ENCODE measurements around the gene RPL7A.
"Not testable (repeated sequence)": the region's sequence is repeated elsewhere in the genome, so short reads cannot be mapped to it uniquely, and the experiment has no call there.

RPL7A gene

DNA sequence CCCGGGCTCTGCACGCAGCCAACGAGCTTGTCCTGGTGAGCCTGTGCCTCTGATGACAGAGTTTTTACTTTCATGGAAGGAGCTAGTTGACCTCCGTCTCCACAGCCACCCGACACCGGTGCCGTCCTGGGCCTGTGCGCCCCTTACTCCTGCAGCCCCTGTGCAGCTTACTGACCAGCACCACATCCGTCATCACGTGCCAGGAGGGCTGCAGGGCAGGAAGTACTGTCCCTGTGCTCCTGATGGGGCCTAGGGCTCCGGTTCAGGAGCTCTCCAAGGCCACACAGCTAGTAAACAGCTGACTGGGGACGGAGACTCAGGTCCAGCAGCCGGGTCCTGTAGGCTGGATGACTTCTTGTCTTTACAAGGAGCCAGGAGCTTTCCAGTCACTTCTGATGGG lies 38.3 kb downstream of the RPL7A start:
- in situ Hi-C loops (cut with MboI; ENCODE audit: low sequenced_read_pairs) = no loop called here

- in situ Hi-C loops (cut with MboI; ENCODE audit: low sequenced_read_pairs) = no loop called here
Measured at GRCh38 chr9:133387680-133388079, 39.7 kb downstream of the RPL7A start.

DNA sequence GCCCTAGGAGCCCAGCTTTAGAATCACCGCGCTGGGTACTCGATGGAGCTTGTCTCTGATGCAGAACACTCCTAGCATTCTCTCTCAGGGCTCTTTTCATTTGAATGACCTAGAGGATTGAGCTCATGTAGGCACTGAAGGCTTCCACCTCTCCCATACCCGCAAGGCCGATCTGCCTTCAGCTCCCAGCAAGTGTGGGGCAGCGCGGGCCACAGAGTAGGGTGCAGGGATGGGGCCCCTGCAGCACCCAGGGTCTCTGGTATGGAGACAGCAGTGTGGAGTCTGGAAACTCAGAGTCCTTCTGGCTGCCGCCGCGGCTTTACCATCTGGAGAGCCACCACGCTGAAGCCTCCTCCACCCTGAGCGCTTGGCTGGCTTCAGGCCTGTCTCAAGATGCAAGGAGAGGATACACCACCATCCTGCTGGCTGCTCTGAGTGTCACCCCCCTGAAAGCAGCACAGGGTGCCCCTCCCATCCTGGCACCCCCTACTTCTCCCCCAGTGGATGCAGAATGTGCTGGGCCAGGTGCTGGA lies 41.1 kb downstream of the RPL7A start:
- in situ Hi-C loops (cut with MboI; ENCODE audit: low sequenced_read_pairs) = no loop called here

GRCh38 chr9:133389562-133389961 lies 41.5 kb downstream of the RPL7A start:
- in situ Hi-C loops (cut with MboI; ENCODE audit: low sequenced_read_pairs) = no loop called here

GRCh38 chr9:133390713-133391112 lies 42.7 kb downstream of the RPL7A start:
- in situ Hi-C loops (cut with MboI; ENCODE audit: low sequenced_read_pairs) = no loop called here

DNA sequence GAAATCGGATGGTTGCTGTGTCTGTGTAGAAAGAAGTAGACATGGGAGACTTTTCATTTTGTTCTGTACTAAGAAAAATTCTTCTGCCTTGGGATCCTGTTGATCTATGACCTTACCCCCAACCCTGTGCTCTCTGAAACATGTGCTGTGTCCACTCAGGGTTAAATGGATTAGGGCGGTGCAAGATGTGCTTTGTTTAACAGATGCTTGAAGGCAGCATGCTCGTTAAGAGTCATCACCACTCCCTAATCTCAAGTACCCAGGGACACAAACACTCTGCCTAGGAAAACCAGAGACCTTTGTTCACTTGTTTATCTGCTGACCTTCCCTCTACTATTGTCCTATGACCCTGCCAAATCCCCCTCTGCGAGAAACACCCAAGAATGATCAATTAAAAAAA lies 43.4 kb downstream of the RPL7A start:
- in situ Hi-C loops (cut with MboI; ENCODE audit: low sequenced_read_pairs) = not testable (repeated sequence)

GRCh38 chr9:133392308-133392707 lies 44.3 kb downstream of the RPL7A start:
- in situ Hi-C loops (cut with MboI; ENCODE audit: low sequenced_read_pairs) = not testable (repeated sequence)

- in situ Hi-C loops (cut with MboI; ENCODE audit: low sequenced_read_pairs) = no loop called here
Measured at GRCh38 chr9:133393399-133393798, 45.4 kb downstream of the RPL7A start.

GRCh38 chr9:133394687-133395271 lies 46.8 kb downstream of the RPL7A start:
- in situ Hi-C loops (cut with MboI; ENCODE audit: low sequenced_read_pairs) = no loop called here

- in situ Hi-C loops (cut with MboI; ENCODE audit: low sequenced_read_pairs) = no loop called here
Measured at GRCh38 chr9:133396952-133397351, 48.9 kb downstream of the RPL7A start.

GRCh38 chr9:133397370-133397769 lies 49.4 kb downstream of the RPL7A start:
- in situ Hi-C loops (cut with MboI; ENCODE audit: low sequenced_read_pairs) = no loop called here

DNA sequence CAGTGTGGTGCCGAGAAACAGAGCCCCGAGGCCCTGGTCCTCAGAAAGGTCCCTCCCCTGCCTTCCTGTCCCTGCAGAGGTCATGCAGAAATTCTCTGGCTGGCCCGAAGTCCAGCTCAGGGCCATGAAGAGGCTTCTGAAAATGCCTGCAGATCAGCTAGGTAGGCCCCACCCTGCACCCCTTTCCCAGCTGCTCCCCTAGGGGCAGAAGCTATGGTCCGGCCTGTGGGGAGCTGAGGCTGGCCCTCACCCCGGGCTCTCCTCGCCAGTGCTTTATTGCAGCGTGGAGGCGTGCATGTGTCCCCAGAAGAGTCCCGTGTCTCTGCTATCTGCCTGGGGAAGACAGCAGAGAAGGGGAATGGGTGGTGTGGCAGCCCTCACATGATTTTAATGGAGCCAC lies 49.9 kb downstream of the RPL7A start:
- in situ Hi-C loops (cut with MboI; ENCODE audit: low sequenced_read_pairs) = no loop called here

DNA sequence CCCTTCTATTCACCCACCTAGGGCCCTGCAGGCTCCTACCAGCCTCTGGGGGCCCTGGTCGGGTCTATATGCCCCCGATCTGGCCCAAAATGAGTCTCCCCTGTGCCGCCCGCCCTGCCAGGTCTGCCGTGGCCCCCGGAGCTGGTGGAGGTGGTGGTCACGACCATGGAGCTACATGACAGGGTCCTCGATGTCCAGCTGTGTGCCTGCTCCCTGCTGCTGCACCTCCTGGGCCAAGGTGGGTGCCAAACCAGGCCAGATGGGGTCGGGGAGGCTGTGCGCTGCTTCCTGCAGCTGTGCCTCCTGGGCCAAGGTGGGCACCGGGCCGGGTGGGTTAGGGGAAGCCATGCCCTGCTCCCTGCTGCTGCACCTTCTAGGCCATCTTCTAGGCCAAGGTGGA lies 52.3 kb downstream of the RPL7A start:
- in situ Hi-C loops (cut with MboI; ENCODE audit: low sequenced_read_pairs) = no loop called here

All from HL-60/S4 treated with retinoic acid at 250 ng/mL for 4 days and 3 days (cell line).